Brain microvascular endothelial cell (primary cell): ENCODE data around the gene LRRC28.

Experiments
- DNase-seq: peaks from one replicate; pipeline ENCODE4 v3.0.0-alpha.2; 2020
- H3K27ac ChIP-seq: fragments of 250-450 bp; sonication (Bioruptor Pico); 2 replicates; pipeline ENCODE4 v1.5.1; 2020; ENCODE audit warnings: mild to moderate bottlenecking, moderate library complexity
- H3K27me3 ChIP-seq: fragments of 250-450 bp; sonication (Bioruptor Pico); replicated peaks from 2 replicates; pipeline ENCODE4 v1.5.1; 2020; ENCODE audit warnings: mild to moderate bottlenecking
- H3K36me3 ChIP-seq: fragments of 250-450 bp; sonication (Bioruptor Pico); replicated peaks from 2 replicates; pipeline ENCODE4 v1.5.1; 2020; ENCODE audit warnings: mild to moderate bottlenecking
- H3K4me3 ChIP-seq: 2 replicates; pipeline ENCODE4 v1.5.1; 2011; ENCODE audit warnings: low read depth, mild to moderate bottlenecking, control low read depth, low read length, moderate library complexity
- CTCF ChIP-seq: IDR thresholded peaks from 2 replicates; pipeline ENCODE4 v1.5.1; 2011; ENCODE audit warnings: low read depth, mild to moderate bottlenecking, moderate library complexity, low read length, control low read depth, inconsistent platforms; ENCODE audit errors: missing control alignments
- in situ Hi-C: cut with HindIII; loops from 2 replicates; pipeline ENCODE4 v1.10.0; 2017; ENCODE audit warnings: low sequenced_read_pairs, low pct_ligation_motif_present

The LRRC28 gene

GRCh38 chr15:99275525-99276128 is 24.3 kb downstream of the LRRC28 start:
- no peak overlapping the region for H3K27ac ChIP-seq
- H3K36me3 ChIP-seq = no peaks in the 10 kb centered on the region
- TF ChIP-seq CTCF = no peak
- H3K4me3 ChIP-seq = no peak overlapping the region
- no peak for DNase-seq
- in situ Hi-C loops = loop anchor here (25.0 kb wide), 1 partner anchor 437 kb away; no protein-coding TSS in a partner anchor
- H3K27me3 ChIP-seq = no peaks in the 10 kb centered on the region

GRCh38 chr15:99279290-99279689 is 28.0 kb downstream of the LRRC28 start:
- in situ Hi-C loops = loop anchor here (25.0 kb wide), 1 partner anchor 433 kb away; no protein-coding TSS in a partner anchor

GRCh38 chr15:99279827-99280226 is 28.5 kb downstream of the LRRC28 start:
- no peaks in the 10 kb centered on the region for H3K27me3 ChIP-seq

More at GRCh38 chr15:99279290-99279689, 28.0 kb downstream of the LRRC28 start:
- Histone ChIP-seq H3K36me3 (no peaks in the 10 kb centered on the region), H3K27ac (no peak overlapping the region), H3K4me3 (no peak overlapping the region), H3K27me3 (no peaks in the 10 kb centered on the region)
- no peak for TF ChIP-seq CTCF
- no peak for DNase-seq

DNA sequence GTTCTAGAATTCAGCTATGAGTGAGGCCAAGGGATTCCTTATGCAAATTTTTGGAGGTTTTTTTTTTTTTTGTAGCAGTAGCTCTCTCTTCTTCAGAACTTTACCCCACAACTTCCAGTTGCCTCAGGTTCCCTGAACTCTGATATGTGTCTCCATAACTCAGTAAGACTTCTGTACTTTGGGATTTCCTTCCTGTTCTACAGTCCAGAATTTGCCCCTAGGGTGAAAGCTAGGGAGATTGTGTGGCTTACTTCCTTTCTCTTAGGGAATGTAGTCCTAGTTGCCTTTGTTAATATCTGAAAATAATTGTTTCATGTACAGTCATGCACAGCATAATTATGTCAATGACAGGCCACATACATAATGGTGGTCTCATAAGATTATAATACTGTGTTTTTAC is 30.8 kb downstream of the LRRC28 start:
- H3K27me3 ChIP-seq = no peaks in the 10 kb centered on the region
- no peaks in the 10 kb centered on the region for H3K36me3 ChIP-seq
- TF ChIP-seq CTCF = no peak
- no peak overlapping the region for H3K27ac ChIP-seq
- in situ Hi-C loops = loop anchor here (25.0 kb wide), 1 partner anchor 430 kb away; no protein-coding TSS in a partner anchor
- no peak for DNase-seq
- H3K4me3 ChIP-seq = no peak overlapping the region

More at GRCh38 chr15:99279827-99280226, 28.5 kb downstream of the LRRC28 start:
- H3K27ac ChIP-seq = no peak overlapping the region
- DNase-seq = no peak
- H3K4me3 ChIP-seq = no peak overlapping the region
- in situ Hi-C loops = loop anchor here (25.0 kb wide), 1 partner anchor 432 kb away; no protein-coding TSS in a partner anchor
- TF ChIP-seq CTCF = no peak
- H3K36me3 ChIP-seq = no peaks in the 10 kb centered on the region

GRCh38 chr15:99282586-99282985 is 31.3 kb downstream of the LRRC28 start:
- no peak for TF ChIP-seq CTCF
- H3K4me3 ChIP-seq = no peak overlapping the region
- no peaks in the 10 kb centered on the region for H3K36me3 ChIP-seq
- DNase-seq = no peak
- no peaks in the 10 kb centered on the region for H3K27me3 ChIP-seq
- H3K27ac ChIP-seq = no peak overlapping the region
- in situ Hi-C loops = loop anchor here (25.0 kb wide), 1 partner anchor 430 kb away; no protein-coding TSS in a partner anchor
